Activated CD4-positive, alpha-beta T cell treated with anti-CD3 and anti-CD28 coated beads for 1 hour (primary cell): ENCODE measurements around the gene ZNF230.
A peak's percentile ranks its signal among the peaks of the same experiment; 100 is the strongest.

Experiments used
- DNase-seq: peaks from one replicate; pipeline ENCODE4 v3.0.0-alpha.2; 2020

Gene ZNF230

GRCh38 chr19:44002566-44003460, at the start of gene ZNF230:
ZNF230 (plus strand) TSS chr19:44002957; CDS start chr19:44007079, 4,122 bp downstream.
- DNase-seq, result peak; percentile 69

GRCh38 chr19:43956827-43957226, 45.9 kb upstream of the ZNF230 start:
- no peak for DNase-seq

GRCh38 chr19:43957891-43958290, 44.9 kb upstream of the ZNF230 start:
- DNase-seq, result no peak

- no peak for DNase-seq
Measured at GRCh38 chr19:43960411-43960810, 42.3 kb upstream of the ZNF230 start.

GRCh38 chr19:43966079-43966694, 36.6 kb upstream of the ZNF230 start:
- no peak for DNase-seq

GRCh38 chr19:43976732-43977131, 26.0 kb upstream of the ZNF230 start:
- no peak for DNase-seq

- DNase-seq, result no peak
Measured at GRCh38 chr19:43983544-43983911, 19.2 kb upstream of the ZNF230 start.

GRCh38 chr19:43983912-43984686, 18.7 kb upstream of the ZNF230 start, which contains the start of gene ZNF155:
ZNF155 (plus strand) TSS chr19:43984188; CDS start chr19:43988544, 4,356 bp downstream.
- DNase-seq, result peak; percentile 53

- DNase-seq, result no peak
Measured at GRCh38 chr19:43984687-43985000, 18.1 kb upstream of the ZNF230 start.

GRCh38 chr19:43997631-43998290, 5.0 kb upstream of the ZNF230 start:
- DNase-seq, result no peak

GRCh38 chr19:44002212-44002565, 568 bp upstream of the ZNF230 start:
- DNase-seq, result no peak

- DNase-seq, result no peak
Measured at GRCh38 chr19:44003461-44004009, 778 bp downstream of the ZNF230 start.

- DNase-seq, result no peak
Measured at GRCh38 chr19:44005973-44006372, 3.2 kb downstream of the ZNF230 start.

- no peak for DNase-seq
Measured at GRCh38 chr19:44007473-44007872, 4.7 kb downstream of the ZNF230 start.

GRCh38 chr19:44010468-44010867, 7.7 kb downstream of the ZNF230 start:
- DNase-seq, result no peak

- no peak for DNase-seq
Measured at GRCh38 chr19:44019498-44019897, 16.7 kb downstream of the ZNF230 start.

- no peak for DNase-seq
Measured at GRCh38 chr19:44021221-44021620, 18.5 kb downstream of the ZNF230 start.

- DNase-seq, result no peak
Measured at GRCh38 chr19:44024900-44025216, 22.1 kb downstream of the ZNF230 start.

- peak; percentile 59 for DNase-seq
Measured at GRCh38 chr19:44025217-44025936, 22.6 kb downstream of the ZNF230 start, which contains the start of gene ZNF222. ZNF222 (plus strand) TSS chr19:44025379; CDS start chr19:44025437, 58 bp downstream.

- DNase-seq, result no peak
Measured at GRCh38 chr19:44026622-44027021, 23.9 kb downstream of the ZNF230 start.

GRCh38 chr19:44032001-44032610, 29.3 kb downstream of the ZNF230 start:
- no peak for DNase-seq

GRCh38 chr19:44042147-44042546, 39.4 kb downstream of the ZNF230 start:
- no peak for DNase-seq
